GM12878 (cell line): ENCODE data around the gene GTF3C1. TPM values are rescaled to one million over a fixed set of nuclear protein-coding genes. Genes with fewer than 3 reads are reported as not detected.

Experiments used
- ATAC-seq: fragments of 200-7000 bp; cut with Tn5 transposase; 3 replicates; pipeline ENCODE4 v1.9.1; 2020; ENCODE audit warnings: mild to moderate bottlenecking, moderate library complexity
- BruUV-seq: library from RNA; stranded (reverse); fragments of 400-500 nt; replicated peaks from 2 replicates; lab custom pipeline; 2021; lab: Mats Ljungman, UMichigan
- CTCF ChIA-PET: fragments of 300-600 bp; sonication (Branson Sonifier 250); formaldehyde crosslinking; extraction: SDS; loops from one replicate; lab custom pipeline; 2021; ENCODE audit warnings: inconsistent platforms; lab: Yijun Ruan, JAX
- POLR2A ChIA-PET: fragments of 350-600 bp; formaldehyde crosslinking; extraction: SDS; loops from one replicate; lab custom pipeline; 2021; ENCODE audit warnings: inconsistent platforms; lab: Charles Lee
- RAD21 ChIA-PET: fragments of 300-600 bp; sonication (Branson Sonifier 250); formaldehyde crosslinking; loops from one replicate; lab custom pipeline; 2023; ENCODE audit warnings: antibody characterized with exemption; ENCODE audit not compliant: unreplicated experiment; lab: Charles Lee
- SMC1A ChIA-PET: fragments of 300-600 bp; sonication (Branson Sonifier 250); formaldehyde crosslinking; loops from one replicate; lab custom pipeline; 2023; ENCODE audit not compliant: unreplicated experiment, uncharacterized antibody; lab: Charles Lee
- DNase-seq: peaks from one replicate; pipeline ENCODE4 v3.0.0-alpha.2; 2011; ENCODE audit warnings: low read depth, low spot score
- FAIRE-seq: peaks from 3 replicates; lab custom pipeline; 2011; peaks lifted over from hg19 to GRCh38; lab: Jason Lieb, UNC
- H2AFZ ChIP-seq: 2 replicates; pipeline ENCODE4 v1.6.0; 2011; ENCODE audit warnings: low read depth, low read length, control low read depth; ENCODE audit not compliant: control insufficient read depth
- H3K27ac ChIP-seq: 2 replicates; pipeline ENCODE4 v1.5.1; 2011; ENCODE audit warnings: control low read depth; ENCODE audit not compliant: control insufficient read depth, insufficient read depth
- H3K27me3 ChIP-seq, 2 experiments: replicated peaks in 1 of 2; 2 replicates each; pipeline versions ENCODE4 v1.6.0 to v1.6.1; 2011; ENCODE audit warnings: low read length in 1 of 2; ENCODE audit not compliant: control insufficient read depth in 2 of 2, insufficient read depth in 2 of 2
- H3K36me3 ChIP-seq, 2 experiments: 2 replicates each; pipeline ENCODE4 v1.5.1; 2011; ENCODE audit warnings: low read length in 1 of 2; ENCODE audit not compliant: control insufficient read depth in 2 of 2, insufficient read depth in 2 of 2
- H3K4me1 ChIP-seq: 2 replicates; pipeline ENCODE4 v1.6.1; 2011; ENCODE audit warnings: mild to moderate bottlenecking, low read length, moderate library complexity, mixed read lengths; ENCODE audit not compliant: control insufficient read depth, insufficient read depth
- H3K4me2 ChIP-seq: 2 replicates; pipeline ENCODE4 v1.6.0; 2011; ENCODE audit warnings: control low read depth; ENCODE audit not compliant: control insufficient read depth, insufficient read depth
- H3K4me3 ChIP-seq: fragments of 200-600 bp; sonication (generic); 2 replicates; pipeline ENCODE4 v1.5.1; 2016
- H3K79me2 ChIP-seq: 2 replicates; pipeline ENCODE4 v1.6.0; 2011; ENCODE audit warnings: low read length; ENCODE audit not compliant: control insufficient read depth, insufficient read depth
- H3K9ac ChIP-seq: 2 replicates; pipeline ENCODE4 v1.8.0; 2011; ENCODE audit warnings: low read length, control low read depth, mixed read lengths; ENCODE audit not compliant: control insufficient read depth, insufficient read depth
- H3K9me3 ChIP-seq: replicated peaks from 3 replicates; pipeline ENCODE4 v1.5.1; 2011; ENCODE audit warnings: mild to moderate bottlenecking, low read length; ENCODE audit not compliant: control insufficient read depth, insufficient read depth
- H4K20me1 ChIP-seq: 2 replicates; pipeline ENCODE4 v1.6.0; 2011; ENCODE audit not compliant: control insufficient read depth, insufficient read depth
- CBFB ChIP-seq: IDR thresholded peaks from 2 replicates; pipeline ENCODE4 v1.6.1; 2016; ENCODE audit warnings: antibody characterized with exemption, low read depth
- E2F4 ChIP-seq: IDR thresholded peaks from 2 replicates; pipeline ENCODE4 v1.6.1; 2012; ENCODE audit warnings: low read depth, low read length, improper control_type of control experiment
- EGR1 ChIP-seq, 2 experiments: IDR thresholded peaks; 1 replicate in 1 of 2; 2 replicates in 1 of 2; pipeline ENCODE4 v1.6.1; 2011 to 2012; ENCODE audit warnings: low read depth in 2 of 2, low read length in 2 of 2, borderline replicate concordance in 1 of 2, mild to moderate bottlenecking in 1 of 2, moderate library complexity in 1 of 2
- EZH2 ChIP-seq: IDR thresholded peaks from 2 replicates; pipeline ENCODE4 v1.6.1; 2012; ENCODE audit warnings: low read depth, mild to moderate bottlenecking, control low read depth, inconsistent platforms, low read length, borderline replicate concordance; ENCODE audit not compliant: control insufficient read depth
- MTA3 ChIP-seq: IDR thresholded peaks from 2 replicates; pipeline ENCODE4 v1.6.1; 2012; ENCODE audit warnings: low read length, inconsistent platforms, borderline replicate concordance
- MXI1 ChIP-seq: fragments of 150-350 bp; IDR thresholded peaks from 2 replicates; pipeline ENCODE4 v1.6.1; 2011; ENCODE audit warnings: low read depth, mild to moderate bottlenecking, inconsistent platforms, low read length, improper control_type of control experiment
- NBN ChIP-seq: fragments of 450-650 bp; IDR thresholded peaks from 2 replicates; pipeline ENCODE4 v1.6.1; 2016
- NR2C1 ChIP-seq: fragments of 450-650 bp; IDR thresholded peaks from 2 replicates; pipeline ENCODE4 v1.6.1; 2017; ENCODE audit warnings: antibody characterized with exemption, mild to moderate bottlenecking, moderate library complexity
- PAX5 ChIP-seq: IDR thresholded peaks from 2 replicates; pipeline ENCODE4 v1.6.1; 2011; ENCODE audit warnings: low read depth, low read length, borderline replicate concordance
- POLR2A ChIP-seq: IDR thresholded peaks from 2 replicates; pipeline ENCODE4 v1.6.1; 2011; ENCODE audit warnings: low read depth, mild to moderate bottlenecking, low read length
- POLR2AphosphoS2 ChIP-seq: IDR thresholded peaks from 2 replicates; pipeline ENCODE4 v1.6.1; 2011; ENCODE audit warnings: low read depth, mild to moderate bottlenecking, low read length, improper control_type of control experiment, moderate library complexity
- POLR2AphosphoS5 ChIP-seq: IDR thresholded peaks from 2 replicates; pipeline ENCODE4 v1.6.1; 2011; ENCODE audit warnings: mild to moderate bottlenecking, low read length, inconsistent platforms
- RB1 ChIP-seq: fragments of 450-650 bp; formaldehyde crosslinking; IDR thresholded peaks from 2 replicates; pipeline ENCODE4 v1.6.1; 2017; ENCODE audit warnings: mild to moderate bottlenecking, borderline replicate concordance
- RUNX3 ChIP-seq: IDR thresholded peaks from 2 replicates; pipeline ENCODE4 v1.6.1; 2012; ENCODE audit warnings: low read length, inconsistent platforms
- SMARCA5 ChIP-seq: fragments of 450-650 bp; IDR thresholded peaks from 2 replicates; pipeline ENCODE4 v1.6.1; 2017; ENCODE audit warnings: mild to moderate bottlenecking
- ZSCAN29 ChIP-seq: fragments of 450-650 bp; IDR thresholded peaks from 2 replicates; pipeline ENCODE4 v1.6.1; 2017; ENCODE audit warnings: mild to moderate bottlenecking, moderate library complexity
- WGBS: methylation state at CpG from one replicate; pipeline ENCODE4 v1.1.6; 2016; ENCODE audit warnings: low lambda C conversion rate; ENCODE audit not compliant: insufficient replicate concordance, insufficient coverage; ENCODE audit errors: missing lambda C conversion rate; 5-methylcytosine and 5-hydroxymethylcytosine counted together
- in situ Hi-C: fragments of 300-500 bp; cut with MboI; formaldehyde crosslinking; loops from 9 replicates; pipeline ENCODE4 v1.14.3; 2018; ENCODE audit warnings: mixed read lengths
- intact Hi-C: fragments of 100-400 bp; cut with micrococcal nuclease; formaldehyde crosslinking; loops from one replicate; pipeline ENCODE4 v1.14.2; 2022; ENCODE audit not compliant: unreplicated experiment
- polyA plus RNA-seq, 11 experiments: library from polyadenylated mRNA; depleted of rRNA in 4 of 11; unstranded in 6 of 11; stranded (reverse) in 5 of 11; fragments of >200 nt; fragmentation: Nextera tagmentation in 4 of 11; fragmentation: Illumina TruSeq in 1 of 11; extraction: Ambion mirVana in 4 of 11; extraction: Trizol in 1 of 11; gene quantifications; 1 replicate in 1 of 11; 2 replicates in 10 of 11; pipeline versions ENCODE4 v1.2.1 to v1.2.3, GENCODE V29; 2011 to 2016; ENCODE audit warnings: inconsistent platforms in 2 of 11, missing spikeins in 2 of 11, low read depth in 1 of 11
- total RNA-seq, 4 experiments: library from RNA; depleted of rRNA in 3 of 4; stranded (reverse); fragments of >200 nt in 3 of 4; fragmentation: Illumina TruSeq in 1 of 4; extraction: Trizol in 1 of 4; gene quantifications; 2 replicates each; pipeline versions ENCODE4 v1.2.1 to v1.2.3, GENCODE V29; 2013 to 2021

GTF3C1 gene
- total and polyA plus RNA-seq, 10 of the 15 experiments (the other 5 are each of a cell fraction or from before 2014, with no cell fraction given): 0.98 to 60.9 (median 34.3) TPM

- Histone ChIP-seq H3K27ac (no peak overlapping the region), H3K79me2 (no peaks in the 10 kb centered on the region), H3K36me3 (peaks cover 58 to 61% of the 10 kb centered on the region in 2 experiments), H3K9ac (no peak overlapping the region), H3K4me1 (peaks cover 50% of the 10 kb centered on the region), H4K20me1 (no peaks in the 10 kb centered on the region), H3K27me3 (no peaks in the 10 kb centered on the region), H3K4me3 (no peak overlapping the region), H2AFZ (no peak overlapping the region), H3K4me2 (no peak overlapping the region), H3K9me3 (no peaks in the 10 kb centered on the region; the same call in 1 of the 3 replicates)
- FAIRE-seq (no peak), ATAC-seq (no peak), DNase-seq (no peak)
- in situ Hi-C loops (no loop called here), intact Hi-C loops (no loop called here)
- no peak for TF ChIP-seq PAX5
- no peak for TF ChIP-seq NR2C1
- TF ChIP-seq E2F4: no peak
- no peak for TF ChIP-seq RB1
- TF ChIP-seq EGR1 (IDR thresholded peaks at IDR 0.05; ENCODE audit: borderline replicate concordance in 1 of 2, low read depth in 2 of 2, low read length in 2 of 2): no peak
- TF ChIP-seq POLR2A: peak; percentile 63
- TF ChIP-seq ZSCAN29: no peak
- TF ChIP-seq MXI1: no peak
- TF ChIP-seq CBFB: no peak
- TF ChIP-seq EZH2: no peak
- peak; percentile 78; the same call in 1 of the 2 replicates for TF ChIP-seq POLR2AphosphoS5
- TF ChIP-seq SMARCA5: no peak
- TF ChIP-seq MTA3: no peak; the same call in 1 of the 2 replicates
- no peak for TF ChIP-seq NBN
- TF ChIP-seq RUNX3: peak; percentile 32; the same call in 1 of the 2 replicates
- TF ChIP-seq POLR2AphosphoS2: peak; percentile 57; the same call in 1 of the 2 replicates
- 39% methylated on average over 4 of the region's 4 CpGs for WGBS
- ChIA-PET RAD21 (interaction anchor here (0.6 to 9.5 kb wide), 3 partner anchors 19 to 43 kb away, joined by 3 to 145 read pairs (median 8); partner anchors contain the start of gene IL21R), POLR2A (interaction anchor here (0.8 to 8.4 kb wide), 3 partner anchors 20 to 42 kb away, joined by 3 to 132 read pairs (median 4); partner anchors contain the start of gene IL21R), SMC1A (interaction anchor here (0.5 to 1.5 kb wide), 4 partner anchors 18 to 125 kb away, joined by 3 to 5 read pairs (median 3); no protein-coding TSS in a partner anchor), CTCF (interaction anchor here (9.7 kb wide), 1 partner anchor 76 kb away, joined by 106 read pairs; no protein-coding TSS in a partner anchor)
- no TSS peak for BruUV-seq
These were observed 103.0 kb downstream of the GTF3C1 start for GRCh38 chr16:27446721-27447120.
